HEK293T (cell line): ENCODE data around the gene UBE3D.

Source experiments
- BHLHE40 ChIP-seq: fragments of 450-650 bp; IDR thresholded peaks from 2 replicates; pipeline ENCODE4 v1.6.1; 2016; ENCODE audit warnings: mild to moderate bottlenecking, moderate library complexity, borderline replicate concordance
- CTBP1 ChIP-seq: fragments of 450-650 bp; IDR thresholded peaks from 2 replicates; pipeline ENCODE4 v1.6.1; 2016; ENCODE audit warnings: borderline replicate concordance
- ELF4 ChIP-seq: fragments of 450-650 bp; IDR thresholded peaks from 2 replicates; pipeline ENCODE4 v1.6.1; 2017; ENCODE audit warnings: antibody characterized with exemption
- FOXK2 ChIP-seq: fragments of 450-650 bp; IDR thresholded peaks from 2 replicates; pipeline ENCODE4 v1.6.1; 2016; ENCODE audit warnings: mild to moderate bottlenecking
- FOXM1 ChIP-seq: fragments of 450-650 bp; IDR thresholded peaks from 2 replicates; pipeline ENCODE4 v1.6.1; 2017; ENCODE audit warnings: mild to moderate bottlenecking, borderline replicate concordance
- HDGF ChIP-seq: fragments of 450-650 bp; IDR thresholded peaks from 2 replicates; pipeline ENCODE4 v1.6.1; 2017; ENCODE audit warnings: antibody characterized with exemption, borderline replicate concordance
- L3MBTL2 ChIP-seq: fragments of 450-650 bp; conservative IDR thresholded peaks from 2 replicates; pipeline ENCODE4 v1.6.1; 2016; ENCODE audit warnings: mild to moderate bottlenecking
- NFRKB ChIP-seq: fragments of 450-650 bp; IDR thresholded peaks from 2 replicates; pipeline ENCODE4 v1.6.1; 2016; ENCODE audit warnings: mild to moderate bottlenecking, moderate library complexity
- SP1 ChIP-seq: fragments of 450-650 bp; IDR thresholded peaks from 2 replicates; pipeline ENCODE4 v1.6.1; 2017
- SUZ12 ChIP-seq: fragments of 450-650 bp; IDR thresholded peaks from 2 replicates; pipeline ENCODE4 v1.6.1; 2016; ENCODE audit warnings: mild to moderate bottlenecking
- ZNF384 ChIP-seq: fragments of 450-650 bp; IDR thresholded peaks from 2 replicates; pipeline ENCODE4 v1.6.1; 2016
- TF ChIP-seq, protein P1 (sequence below): fragments of 450-650 bp; IDR thresholded peaks from 2 replicates; pipeline ENCODE4 v1.6.1; 2016

DNA sequence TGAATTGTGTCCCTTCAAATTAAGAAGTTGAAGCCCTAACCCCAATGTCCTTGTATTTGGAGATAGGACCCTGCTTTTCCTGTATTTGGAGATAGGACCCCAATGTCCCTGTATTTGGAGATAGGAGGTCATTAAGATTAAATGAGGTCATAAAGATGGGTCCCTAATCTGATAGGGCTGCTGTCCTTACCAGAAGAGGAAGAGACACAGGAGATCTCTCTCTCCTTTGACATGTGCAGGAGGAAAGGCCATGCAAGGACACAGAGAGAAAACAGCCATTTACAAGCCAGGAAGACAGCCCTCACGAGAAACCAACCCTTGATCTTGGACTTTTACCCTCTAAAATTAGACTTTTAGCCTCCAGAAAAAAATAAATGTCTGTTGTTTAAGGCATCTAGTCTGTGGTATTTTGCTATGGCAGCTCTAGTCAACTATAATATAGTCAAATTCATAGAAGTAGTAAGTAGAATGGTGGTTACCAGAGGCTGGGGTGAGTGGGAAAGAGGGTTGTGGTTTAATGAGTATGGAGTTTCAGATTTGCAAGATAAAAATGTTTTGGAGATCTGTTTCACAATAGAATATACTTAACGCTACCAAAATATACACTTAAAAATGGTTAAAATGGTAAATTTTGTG, 59.3 kb downstream of the UBE3D start:
- TF ChIP-seq SUZ12 (no peak), SP1 (no peak), FOXM1 (no peak), NFRKB (no peak), HDGF (no peak), ELF4 (no peak), CTBP1 (no peak), FOXK2 (no peak), ZNF384 (no peak), BHLHE40 (no peak), L3MBTL2 (no peak)
- TF ChIP-seq, protein P1, sequence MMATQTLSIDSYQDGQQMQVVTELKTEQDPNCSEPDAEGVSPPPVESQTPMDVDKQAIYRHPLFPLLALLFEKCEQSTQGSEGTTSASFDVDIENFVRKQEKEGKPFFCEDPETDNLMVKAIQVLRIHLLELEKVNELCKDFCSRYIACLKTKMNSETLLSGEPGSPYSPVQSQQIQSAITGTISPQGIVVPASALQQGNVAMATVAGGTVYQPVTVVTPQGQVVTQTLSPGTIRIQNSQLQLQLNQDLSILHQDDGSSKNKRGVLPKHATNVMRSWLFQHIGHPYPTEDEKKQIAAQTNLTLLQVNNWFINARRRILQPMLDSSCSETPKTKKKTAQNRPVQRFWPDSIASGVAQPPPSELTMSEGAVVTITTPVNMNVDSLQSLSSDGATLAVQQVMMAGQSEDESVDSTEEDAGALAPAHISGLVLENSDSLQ: no peak
